Hematopoietic multipotent progenitor cell (in vitro differentiated cells): ENCODE data around the gene ABL2. TPM values are rescaled to one million over a fixed set of nuclear protein-coding genes. Genes with fewer than 3 reads are reported as not detected.

Experiments
- DNase-seq, 3 donors: peaks; one replicate each; pipeline ENCODE4 v3.0.0-alpha.2; 2011 to 2015; ENCODE audit warnings: low read depth in 2 of 3, low spot score in 2 of 3
- small RNA-seq: library from RNA; depleted of rRNA; stranded (forward); fragments of <200 nt; gene quantifications from one replicate; pipeline ENCODE3, GENCODE V24; 2012
- total RNA-seq: library from RNA; depleted of rRNA; stranded (reverse); fragments of >200 nt; gene quantifications from one replicate; pipeline ENCODE4 v1.2.3, GENCODE V29; 2012

Gene ABL2
- total RNA-seq, 1 donor, result 10.2 TPM

- DNase-seq, result no peak
Measured at GRCh38 chr1:179061360-179062282, 167.9 kb downstream of the ABL2 start.

DNA sequence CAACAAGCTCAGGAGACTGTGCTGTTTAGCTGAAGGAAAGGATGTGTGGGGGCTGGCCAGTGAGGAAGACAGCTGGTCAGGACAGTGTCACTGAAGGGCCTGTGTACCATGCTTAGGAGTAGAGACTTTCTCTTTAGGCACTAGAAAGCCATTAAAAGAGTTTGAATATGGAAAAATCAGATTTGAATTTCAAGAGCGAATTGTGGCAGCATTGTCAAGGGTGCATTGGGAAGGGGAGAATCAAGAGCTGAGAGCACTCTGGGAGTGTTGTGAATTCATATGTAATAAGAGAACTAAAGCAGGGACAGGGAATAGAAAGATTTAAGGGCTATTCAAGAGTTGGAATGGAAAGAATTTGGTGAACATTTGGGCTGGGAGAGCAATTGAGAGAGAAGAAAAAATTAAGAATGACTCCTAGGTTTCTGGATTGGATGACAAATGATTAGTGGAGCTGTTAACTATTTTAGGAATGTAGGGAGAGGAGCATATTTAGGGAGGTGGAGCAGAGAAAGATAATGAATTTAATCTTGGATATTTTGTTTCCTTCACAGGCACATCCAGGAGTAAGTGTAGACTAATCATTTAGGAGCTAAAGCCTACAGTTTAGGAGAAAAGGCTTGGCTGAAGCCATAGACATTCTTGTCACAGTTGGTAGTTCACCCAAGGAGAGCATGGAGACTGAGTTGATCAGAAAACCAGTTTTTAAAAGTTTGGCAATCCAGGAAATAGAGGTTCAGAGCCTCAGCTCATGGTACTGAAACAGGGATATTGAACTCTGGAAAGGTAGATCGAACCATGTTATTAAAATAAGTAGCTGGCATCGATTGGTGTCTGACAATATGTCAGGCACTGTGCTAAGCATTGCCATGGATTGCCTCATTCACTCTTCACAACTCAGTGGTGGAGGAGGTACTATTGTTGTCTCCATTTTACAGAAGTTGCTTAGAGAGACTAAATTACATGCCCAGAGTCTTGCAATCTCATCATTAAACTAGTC is 170.7 kb downstream of the ABL2 start:
- no peak for DNase-seq

- no peak for DNase-seq
Measured at GRCh38 chr1:179055937-179056336, 173.5 kb downstream of the ABL2 start.

- no peak for DNase-seq
Measured at GRCh38 chr1:179053486-179053885, 176.0 kb downstream of the ABL2 start.

DNA sequence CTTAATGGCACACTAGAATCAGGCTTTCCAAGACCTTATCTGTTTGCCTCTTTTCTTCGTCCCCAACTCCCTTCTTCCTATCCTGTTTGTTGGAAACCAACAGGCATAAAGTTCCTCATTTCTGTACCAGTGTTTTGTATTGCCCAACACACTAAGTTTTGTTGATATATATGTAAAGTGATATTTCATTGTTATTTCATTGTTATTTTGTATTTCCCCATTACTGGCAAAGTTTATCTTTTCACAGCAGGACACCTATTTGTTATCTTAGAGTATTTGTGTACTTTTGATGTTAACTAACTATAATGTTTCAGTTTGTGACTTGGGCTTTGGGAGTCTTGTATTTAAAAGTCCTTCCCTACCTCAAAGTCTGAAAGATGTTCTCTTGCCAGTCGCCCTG is 176.7 kb downstream of the ABL2 start:
- no peak for DNase-seq

Small RNA genes lying within 50 kb of the gene (small RNA-seq; reads per million reads assigned to genes)
- gene AL512326.2 (not detected), gene AL512326.3 (not detected), gene EIF4A1P11 (not detected), gene RF00272 (not detected)

Other genes with a start within 250 kb of the ABL2 start
- gene FAM20B, start 203.8 kb downstream of the ABL2 start, total RNA-seq, result 14.5 TPM
- gene TOR3A, start 147.6 kb downstream of the ABL2 start, total RNA-seq, result 38.2 TPM
- gene SOAT1, start 64.1 kb upstream of the ABL2 start, total RNA-seq, result 7.5 TPM
- gene AXDND1, start 136.3 kb upstream of the ABL2 start, total RNA-seq, result 0.27 TPM